Measurements from ENCODE around the gene SMDT1.

Gene SMDT1, protein sequence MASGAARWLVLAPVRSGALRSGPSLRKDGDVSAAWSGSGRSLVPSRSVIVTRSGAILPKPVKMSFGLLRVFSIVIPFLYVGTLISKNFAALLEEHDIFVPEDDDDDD

GRCh38 chr22:42079319-42080251, at the start of gene SMDT1:
Gene SMDT1, plus strand, starts transcription at chr22:42079700. Its CDS starts 69 bp downstream, at chr22:42079769.
- peak within 1 kb of the TSS; percentile 85 for H3K27ac ChIP-seq
- peak; percentile 92 for DNase-seq (ENCODE audit: low read depth, low spot score)

GRCh38 chr22:42033263-42034181, 46.0 kb upstream of the SMDT1 start:
- no peak overlapping the region for H3K27ac ChIP-seq
- DNase-seq (ENCODE audit: low read depth, low spot score), result no peak

DNA sequence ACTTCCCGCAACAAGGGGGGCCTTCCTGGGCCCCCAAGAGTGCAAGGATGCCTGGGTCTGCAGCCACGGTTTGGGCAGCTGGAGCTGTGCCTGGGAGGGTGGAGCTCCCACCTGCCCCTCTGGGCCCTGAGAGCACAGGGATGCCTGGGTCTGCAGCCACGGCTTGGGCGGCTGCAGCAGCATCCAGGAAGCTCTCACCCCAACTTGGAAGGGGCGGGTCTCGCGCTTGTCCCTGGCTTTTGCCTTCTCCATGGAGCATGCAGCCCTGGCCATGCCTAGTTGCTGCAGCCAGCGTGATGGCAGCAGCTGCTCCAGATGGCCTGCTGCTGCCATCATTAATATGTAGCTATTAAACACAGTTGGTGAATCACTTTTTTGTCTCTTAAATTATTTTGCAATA, 44.2 kb upstream of the SMDT1 start:
- H3K27ac ChIP-seq, result no peak overlapping the region

DNA sequence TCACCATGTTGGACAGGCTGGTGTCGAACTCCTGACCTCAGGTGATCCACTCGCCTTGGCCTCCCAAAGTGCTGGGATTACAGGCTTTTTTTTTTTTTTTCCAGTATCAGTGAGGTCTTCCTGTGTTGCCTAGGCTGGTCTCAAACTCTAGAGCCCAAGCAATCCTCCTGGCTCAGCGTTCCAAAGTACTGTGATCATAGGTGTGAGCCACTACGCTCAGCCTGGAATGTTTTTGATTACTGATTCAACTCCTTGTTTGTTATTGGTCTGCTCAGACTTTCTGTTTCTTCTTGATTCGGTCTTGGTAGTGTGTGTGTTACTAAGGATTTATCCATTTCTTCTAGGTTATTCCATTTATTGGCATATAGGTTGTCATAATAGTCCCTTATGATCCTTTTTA, 40.2 kb upstream of the SMDT1 start:
- H3K27ac ChIP-seq, result no peak overlapping the region
- DNase-seq (ENCODE audit: low read depth, low spot score), result no peak

More for the DNA sequence above, 44.2 kb upstream of the SMDT1 start:
- no peak for DNase-seq (ENCODE audit: low read depth, low spot score)

DNA sequence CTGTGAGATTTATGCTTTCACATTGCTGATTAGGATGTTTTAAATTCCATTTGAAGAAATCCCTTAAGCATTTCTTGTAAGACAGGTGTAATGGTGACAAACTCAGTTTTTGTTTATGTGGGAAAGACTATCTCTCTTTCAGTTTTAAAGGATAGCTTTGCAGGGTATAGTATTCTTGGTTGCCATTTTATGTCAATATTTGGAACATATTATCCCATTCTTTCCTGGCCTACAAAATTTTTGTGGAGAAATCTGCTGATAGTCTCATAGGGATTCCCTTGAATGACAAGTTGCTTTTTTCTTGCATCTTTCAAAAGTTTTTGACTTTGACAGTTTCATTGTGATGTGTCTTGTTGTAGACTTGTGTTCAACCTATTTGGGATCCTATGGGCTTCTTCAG, 37.7 kb upstream of the SMDT1 start:
- DNase-seq (ENCODE audit: low read depth, low spot score), result no peak
- H3K27ac ChIP-seq, result no peak overlapping the region

DNA sequence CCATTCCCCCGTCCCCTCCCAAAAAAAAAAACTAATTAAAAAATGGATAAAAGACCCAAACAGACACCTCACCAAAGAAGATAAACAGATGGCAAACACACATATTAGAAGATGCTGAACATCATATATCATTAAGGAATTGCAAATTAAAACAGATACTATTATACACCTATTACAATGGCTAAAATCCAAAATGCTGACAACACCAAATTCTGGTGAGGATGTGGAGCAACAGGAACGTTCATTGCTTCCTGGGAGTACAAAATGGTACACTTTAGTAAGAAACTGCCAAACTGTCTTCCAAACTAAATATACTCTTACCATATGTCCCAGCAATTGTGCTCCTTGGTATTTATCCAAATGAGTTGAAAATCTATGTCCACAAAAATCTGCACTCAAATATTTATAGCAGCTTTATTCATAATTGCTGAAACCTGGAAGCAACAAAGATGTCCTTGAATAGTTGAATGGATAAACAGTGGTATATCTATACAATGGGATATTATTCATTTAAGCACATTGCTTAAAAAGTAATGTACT, 28.8 kb upstream of the SMDT1 start:
- DNase-seq (ENCODE audit: low read depth, low spot score), result no peak

GRCh38 chr22:42052765-42053164, 26.7 kb upstream of the SMDT1 start:
- no peak overlapping the region for H3K27ac ChIP-seq
- DNase-seq (ENCODE audit: low read depth, low spot score), result no peak

More for the DNA sequence above, 28.8 kb upstream of the SMDT1 start:
- no peak overlapping the region for H3K27ac ChIP-seq

GRCh38 chr22:42056757-42057511, 22.6 kb upstream of the SMDT1 start:
- H3K27ac ChIP-seq, result no peak overlapping the region
- DNase-seq (ENCODE audit: low read depth, low spot score), result no peak

GRCh38 chr22:42060489-42060888, 19.0 kb upstream of the SMDT1 start:
- no peak for DNase-seq (ENCODE audit: low read depth, low spot score)
- H3K27ac ChIP-seq, result no peak overlapping the region

GRCh38 chr22:42061041-42061440, 18.5 kb upstream of the SMDT1 start:
- H3K27ac ChIP-seq, result no peak overlapping the region
- DNase-seq (ENCODE audit: low read depth, low spot score), result no peak

DNA sequence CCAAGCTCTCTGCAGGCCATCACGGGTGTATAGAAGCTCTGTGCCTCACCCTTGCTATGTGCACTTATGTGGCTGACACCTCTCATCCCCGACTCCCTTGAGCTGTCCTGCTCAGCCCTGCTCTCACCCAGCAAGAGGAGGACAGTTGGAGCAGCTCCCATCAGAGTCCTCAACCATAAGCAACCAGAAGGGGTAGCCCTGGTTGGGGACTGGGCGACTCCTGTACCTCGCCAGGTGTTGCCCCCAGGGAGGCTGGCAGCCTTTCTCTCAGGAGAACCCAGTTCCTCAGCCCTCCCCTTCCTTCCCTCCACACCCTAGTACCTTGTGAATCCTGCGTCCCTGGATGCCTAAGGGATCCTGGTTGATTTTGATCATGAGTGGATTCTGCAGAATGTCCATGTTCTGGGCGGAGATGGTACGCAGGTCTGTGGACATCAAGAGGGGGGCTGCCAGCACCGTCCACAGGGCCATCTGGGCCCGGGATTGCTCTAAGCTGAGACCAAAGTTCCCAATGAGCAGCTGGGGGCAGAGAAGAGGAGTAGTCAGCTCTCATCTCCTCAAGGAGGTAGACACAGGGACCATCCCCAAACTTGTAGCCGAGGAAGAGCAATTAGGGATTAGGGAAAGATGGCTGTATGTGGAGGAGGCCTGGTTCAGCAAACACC, 16.9 kb upstream of the SMDT1 start:
- H3K27ac ChIP-seq, result no peak overlapping the region
- no peak for DNase-seq (ENCODE audit: low read depth, low spot score)

DNA sequence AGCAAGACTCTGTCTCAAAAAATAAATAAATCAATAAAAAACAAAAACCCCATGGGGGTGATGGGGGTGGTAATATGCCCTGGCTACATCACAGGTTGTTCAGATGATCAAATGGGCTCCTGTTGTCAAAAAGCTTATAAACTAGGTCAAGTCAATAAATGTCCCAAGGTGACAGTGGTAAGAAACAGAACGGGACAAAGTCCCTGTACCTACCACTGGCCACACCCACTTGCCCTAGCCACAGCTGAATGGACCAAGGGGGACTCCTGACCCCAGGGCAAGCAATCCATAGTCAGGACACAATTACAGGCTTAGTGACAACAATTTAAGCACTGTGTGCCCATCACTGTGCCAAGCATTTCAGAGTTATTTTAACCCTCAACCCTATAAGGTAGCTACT, 14.9 kb upstream of the SMDT1 start:
- H3K27ac ChIP-seq, result no peak overlapping the region
- no peak for DNase-seq (ENCODE audit: low read depth, low spot score)

DNA sequence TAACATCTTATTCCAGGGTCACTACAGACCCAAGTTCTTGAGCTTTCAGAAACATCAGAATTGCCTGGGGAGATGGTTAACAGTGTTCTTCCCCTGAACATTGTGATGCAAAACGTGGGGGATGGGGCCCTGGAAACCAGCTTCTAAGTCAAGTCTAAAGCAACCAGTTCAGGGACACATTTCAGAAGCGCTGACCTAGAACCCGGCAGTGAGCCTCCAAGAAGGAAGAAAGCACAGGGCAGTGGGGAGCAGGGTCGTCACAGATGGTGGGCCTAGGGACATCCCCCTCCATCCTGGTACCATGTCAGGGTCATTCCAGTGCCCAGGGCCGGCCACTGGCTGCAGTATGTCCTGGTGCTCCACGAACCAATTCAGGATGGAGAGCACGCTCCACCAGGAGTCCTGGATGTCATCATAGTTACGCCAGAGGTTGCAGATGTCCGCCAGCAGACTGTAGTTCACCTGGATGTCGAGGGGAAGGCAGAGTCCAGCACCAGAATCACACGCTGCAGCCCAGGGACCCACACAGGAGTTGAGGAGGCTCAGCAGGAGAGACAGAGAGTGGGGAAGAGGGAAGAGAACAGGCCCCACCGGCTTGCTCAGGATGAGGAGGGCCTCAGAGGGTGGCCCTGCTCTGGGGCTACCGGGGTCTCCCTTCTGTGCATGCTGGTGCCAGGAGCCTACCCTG, 13.9 kb upstream of the SMDT1 start:
- no peak overlapping the region for H3K27ac ChIP-seq
- no peak for DNase-seq (ENCODE audit: low read depth, low spot score)

GRCh38 chr22:42066126-42066761, 13.3 kb upstream of the SMDT1 start:
- no peak for DNase-seq (ENCODE audit: low read depth, low spot score)
- no peak overlapping the region for H3K27ac ChIP-seq

GRCh38 chr22:42066937-42067336, 12.6 kb upstream of the SMDT1 start:
- H3K27ac ChIP-seq, result no peak overlapping the region
- no peak for DNase-seq (ENCODE audit: low read depth, low spot score)

GRCh38 chr22:42067671-42068251, 11.7 kb upstream of the SMDT1 start:
- no peak overlapping the region for H3K27ac ChIP-seq
- no peak for DNase-seq (ENCODE audit: low read depth, low spot score)

- DNase-seq (ENCODE audit: low read depth, low spot score), result no peak
- no peak overlapping the region for H3K27ac ChIP-seq
Measured at GRCh38 chr22:42068291-42068690, 11.2 kb upstream of the SMDT1 start.
